Activated CD8-positive, alpha-beta T cell treated with anti-CD3 and anti-CD28 coated beads for 36 hours (primary cell): ENCODE results near the gene ZNF507. TPM values are rescaled to one million over a fixed set of nuclear protein-coding genes. Genes with fewer than 3 reads are reported as not detected.

Experiments used
- ATAC-seq: fragments of 200-7000 bp; cut with Tn5 transposase; one replicate; pipeline ENCODE4 v1.10.0; 2021; ENCODE audit warnings: mild to moderate bottlenecking, moderate library complexity
- CTCF ChIA-PET: fragments of 350-600 bp; sonication (Branson Sonifier 250); formaldehyde crosslinking; loops from one replicate; lab custom pipeline; 2021; ENCODE audit warnings: antibody characterized with exemption; lab: Charles Lee
- POLR2A ChIA-PET: fragments of 350-600 bp; sonication (Branson Sonifier 250); formaldehyde crosslinking; loops from one replicate; lab custom pipeline; 2021; ENCODE audit warnings: antibody characterized with exemption; lab: Charles Lee
- DNase-seq: peaks from one replicate; pipeline ENCODE4 v3.0.0-alpha.2; 2020
- H3K27ac Mint-ChIP-seq: one replicate; pipeline ENCODE4 v1.8.0; 2021; ENCODE audit warnings: mild to moderate bottlenecking, mixed read lengths
- H3K27me3 Mint-ChIP-seq: one replicate; pipeline ENCODE4 v1.8.0; 2021; ENCODE audit warnings: mixed read lengths
- H3K36me3 Mint-ChIP-seq: one replicate; pipeline ENCODE4 v1.8.0; 2021; ENCODE audit warnings: low read depth, mixed read lengths
- H3K4me1 Mint-ChIP-seq: one replicate; pipeline ENCODE4 v1.8.0; 2021; ENCODE audit warnings: low read depth, mixed read lengths
- H3K4me3 Mint-ChIP-seq: one replicate; pipeline ENCODE4 v1.8.0; 2021; ENCODE audit warnings: mild to moderate bottlenecking, moderate library complexity, mixed read lengths
- H3K9me3 Mint-ChIP-seq: one replicate; pipeline ENCODE4 v1.8.0; 2021; ENCODE audit warnings: mixed read lengths
- CTCF ChIP-seq: fragments of 200-600 bp; IDR thresholded peaks from one replicate; pipeline ENCODE4 v1.8.0; 2022; ENCODE audit warnings: antibody characterized with exemption, mild to moderate bottlenecking
- intact Hi-C: fragments of 100-400 bp; cut with micrococcal nuclease; formaldehyde crosslinking; loops from one replicate; pipeline ENCODE4 v1.10.0; 2022
- total RNA-seq, 2 experiments: library from RNA; stranded (reverse); gene quantifications; one replicate each; pipeline ENCODE4 v1.2.3, GENCODE V29; 2021

Gene ZNF507
- total RNA-seq, 2 experiments from 2014 or later, result 24.2 to 25.6 TPM

- Mint-ChIP-seq H3K9me3 (no peaks in the 10 kb centered on the region), H3K4me3 (no peak overlapping the region), H3K27me3 (no peaks in the 10 kb centered on the region), H3K27ac (no peak overlapping the region), H3K4me1 (no peaks in the 10 kb centered on the region), H3K36me3 (no peaks in the 10 kb centered on the region)
- ATAC-seq (no peak), DNase-seq (no peak)
- ChIA-PET POLR2A (no interaction called here), CTCF (no interaction called here)
- intact Hi-C loops, result no loop called here
- TF ChIP-seq CTCF, result no peak
Observed at GRCh38 chr19:32427536-32427935, 82.1 kb downstream of the ZNF507 start.

GRCh38 chr19:32436692-32437091 is 91.3 kb downstream of the ZNF507 start:
- Mint-ChIP-seq H3K27me3 (no peaks in the 10 kb centered on the region), H3K4me1 (no peaks in the 10 kb centered on the region), H3K36me3 (peaks cover 19% of the 10 kb centered on the region), H3K27ac (no peak overlapping the region), H3K9me3 (no peaks in the 10 kb centered on the region), H3K4me3 (no peak overlapping the region)
- ATAC-seq, result no peak
- no peak for TF ChIP-seq CTCF
- no peak for DNase-seq
- intact Hi-C loops, result no loop called here
- CTCF ChIA-PET, result interaction anchor here (0.7 to 1.8 kb wide), 2 partner anchors 21 to 134 kb away, joined by 3 to 4 read pairs; no protein-coding TSS in a partner anchor
- POLR2A ChIA-PET, result no interaction called here

GRCh38 chr19:32437096-32437495 is 91.7 kb downstream of the ZNF507 start:
- no peak for ATAC-seq
- H3K27ac Mint-ChIP-seq, result no peak overlapping the region
- POLR2A ChIA-PET, result interaction anchor here (0.7 kb wide), 1 partner anchor 32 kb away, joined by 3 read pairs; no protein-coding TSS in a partner anchor
- H3K9me3 Mint-ChIP-seq, result no peaks in the 10 kb centered on the region
- H3K4me1 Mint-ChIP-seq, result no peaks in the 10 kb centered on the region
- no peak for TF ChIP-seq CTCF
- H3K36me3 Mint-ChIP-seq, result peaks cover 19% of the 10 kb centered on the region
- H3K27me3 Mint-ChIP-seq, result no peaks in the 10 kb centered on the region
- intact Hi-C loops, result no loop called here
- CTCF ChIA-PET, result interaction anchor here (0.7 to 1.8 kb wide), 2 partner anchors 21 to 134 kb away, joined by 3 to 4 read pairs; no protein-coding TSS in a partner anchor
- no peak overlapping the region for H3K4me3 Mint-ChIP-seq
- no peak for DNase-seq

Other genes starting within 250 kb of the ZNF507 start
- 10 to 100 TPM; 10.4 to 12.4 TPM for gene DPY19L3, start 60.2 kb downstream of the ZNF507 start, total RNA-seq
- gene PDCD5, start 235.6 kb downstream of the ZNF507 start, total RNA-seq, result 100 to 1,000 TPM; 221 to 222 TPM